K562 (cell line): ENCODE measurements around the gene SPATA2L. TPM values are rescaled to one million over a fixed set of nuclear protein-coding genes. Genes with fewer than 3 reads are reported as not detected.
"Not testable (repeated sequence)": the region's sequence is repeated elsewhere in the genome, so short reads cannot be mapped to it uniquely, and the experiment has no call there.

Source experiments
- ATAC-seq: fragments of 200-7000 bp; cut with Tn5 transposase; 3 replicates; pipeline ENCODE4 v1.9.1; 2020; ENCODE audit warnings: moderate library complexity
- BruUV-seq: library from RNA; stranded (reverse); fragments of 400-500 nt; replicated peaks from 2 replicates; lab custom pipeline; 2021; lab: Mats Ljungman, UMichigan
- CTCF ChIA-PET: fragments of 300-600 bp; formaldehyde crosslinking; extraction: SDS; loops from one replicate; lab custom pipeline; 2021; ENCODE audit warnings: low intra/inter-chr PET ratio; lab: Yijun Ruan, JAX
- POLR2A ChIA-PET: fragments of 300-600, 350-650 bp; sonication (Branson Sonifier 250); formaldehyde crosslinking; extraction: SDS; loops from one replicate; lab custom pipeline; 2021; ENCODE audit warnings: antibody characterized with exemption, inconsistent platforms; lab: Yijun Ruan, JAX
- DNase-seq, 4 experiments: peaks; one replicate each; pipeline versions ENCODE4 v3.0.0 to v3.0.0-alpha.2; 2011 to 2018; ENCODE audit warnings: low spot score in 3 of 4, mixed read lengths in 3 of 4; ENCODE audit errors: extremely low read depth in 1 of 4
- FAIRE-seq: peaks from 2 replicates; lab custom pipeline; 2011; peaks lifted over from hg19 to GRCh38; lab: Jason Lieb, UNC
- H2AFZ ChIP-seq: 2 replicates; pipeline ENCODE4 v1.6.0; 2011; ENCODE audit warnings: low read depth, low read length, control low read depth, inconsistent platforms
- H3K27ac ChIP-seq: fragments of 200-600 bp; 3 replicates; pipeline ENCODE4 v1.8.0; 2011; ENCODE audit warnings: low read depth, mild to moderate bottlenecking, control low read depth, inconsistent platforms, low read length, moderate library complexity, mixed read lengths; ENCODE audit errors: extremely low read depth
- H3K27me3 ChIP-seq, 2 experiments: fragments of 300-600 bp in 1 of 2; 2 replicates in 1 of 2; 3 replicates in 1 of 2; pipeline versions ENCODE4 v1.6.0 to v1.8.0; 2011; ENCODE audit warnings: inconsistent platforms in 2 of 2, low read length in 2 of 2, mild to moderate bottlenecking in 1 of 2, mixed read lengths in 1 of 2, moderate library complexity in 1 of 2; ENCODE audit not compliant: control insufficient read depth in 2 of 2, insufficient read depth in 2 of 2
- H3K36me3 ChIP-seq: fragments of 300-600 bp; 3 replicates; pipeline ENCODE4 v1.8.0; 2011; ENCODE audit warnings: mild to moderate bottlenecking, low read length, inconsistent platforms; ENCODE audit not compliant: control insufficient read depth, insufficient read depth
- H3K4me1 ChIP-seq, 2 experiments: fragments of 200-600 bp in 1 of 2; replicated peaks in 1 of 2; 2 replicates in 1 of 2; 3 replicates in 1 of 2; pipeline versions ENCODE4 v1.5.1 to v1.8.0; 2011; ENCODE audit warnings: inconsistent platforms in 2 of 2, low read length in 2 of 2, mild to moderate bottlenecking in 1 of 2, mixed read lengths in 1 of 2, moderate library complexity in 1 of 2; ENCODE audit not compliant: control insufficient read depth in 2 of 2, insufficient read depth in 2 of 2
- H3K4me2 ChIP-seq: 2 replicates; pipeline ENCODE4 v1.6.1; 2011; ENCODE audit warnings: low read length, control low read depth, inconsistent platforms, mixed read lengths; ENCODE audit not compliant: insufficient read depth
- H3K4me3 ChIP-seq: fragments of 200-600 bp; sonication (generic), shearing (Covaris generic); 2 replicates; pipeline ENCODE4 v1.5.1; 2016; ENCODE audit warnings: control low read depth, inconsistent platforms
- H3K79me2 ChIP-seq: fragments of 200-600 bp; 3 replicates; pipeline ENCODE4 v1.8.0; 2011; ENCODE audit warnings: low read length, inconsistent platforms; ENCODE audit not compliant: control insufficient read depth, insufficient read depth
- H3K9ac ChIP-seq, 2 experiments: 2 replicates each; pipeline versions ENCODE4 v1.6.0 to v1.6.1; 2011; ENCODE audit warnings: low read depth in 2 of 2, low read length in 2 of 2, control low read depth in 1 of 2, inconsistent platforms in 1 of 2, mild to moderate bottlenecking in 1 of 2, mixed read lengths in 1 of 2; ENCODE audit not compliant: insufficient read depth in 1 of 2
- H3K9me1 ChIP-seq: one replicate; pipeline ENCODE4 v1.6.0; 2011; ENCODE audit warnings: inconsistent platforms, mild to moderate bottlenecking, low read length, moderate library complexity; ENCODE audit not compliant: control insufficient read depth, insufficient read depth
- H3K9me3 ChIP-seq: replicated peaks from 2 replicates; pipeline ENCODE4 v1.5.1; 2011; ENCODE audit warnings: low read depth, low read length, inconsistent platforms; ENCODE audit not compliant: control insufficient read depth, insufficient read depth
- H4K20me1 ChIP-seq: replicated peaks from 2 replicates; pipeline ENCODE4 v1.6.1; 2011; ENCODE audit warnings: low read length, inconsistent platforms, mixed read lengths; ENCODE audit not compliant: control insufficient read depth, insufficient read depth
- ASH1L ChIP-seq: fragments of 450-650 bp; IDR thresholded peaks from 2 replicates; pipeline ENCODE4 v1.6.1; 2018; ENCODE audit warnings: borderline replicate concordance, mild to moderate bottlenecking, low read depth; ENCODE audit not compliant: partially characterized antibody
- BCOR ChIP-seq: fragments of 450-650 bp; IDR thresholded peaks from 2 replicates; pipeline ENCODE4 v1.6.1; 2016
- HDGF ChIP-seq: fragments of 450-650 bp; IDR thresholded peaks from 2 replicates; pipeline ENCODE4 v1.6.1; 2016
- HOXB6 ChIP-seq: fragments of 250-450 bp; sonication (Bioruptor Pico); IDR thresholded peaks from 2 replicates; pipeline ENCODE4 v1.5.1; 2022; ENCODE audit warnings: mild to moderate bottlenecking, borderline replicate concordance
- KDM1A ChIP-seq, 2 experiments: fragments of 450-650 bp; IDR thresholded peaks; 2 replicates each; pipeline ENCODE4 v1.6.1; 2016; ENCODE audit warnings: mild to moderate bottlenecking in 2 of 2
- RB1 ChIP-seq: fragments of 450-650 bp; IDR thresholded peaks from 2 replicates; pipeline ENCODE4 v1.6.1; 2017; ENCODE audit warnings: low read depth, mild to moderate bottlenecking
- RBM25 ChIP-seq: fragments of 200-400 bp; formaldehyde crosslinking; IDR thresholded peaks from 2 replicates; pipeline ENCODE4 v1.6.1; 2018; ENCODE audit warnings: low read length, low read depth, moderate library complexity; ENCODE audit not compliant: severe bottlenecking
- SUPT5H ChIP-seq: fragments of 450-650 bp; IDR thresholded peaks from 2 replicates; pipeline ENCODE4 v1.6.1; 2016
- ZNF146 ChIP-seq: IDR thresholded peaks from one replicate; pipeline ENCODE4 v1.6.1; 2018; ENCODE audit warnings: missing compliant biosample characterization; ENCODE audit not compliant: unreplicated experiment
- ZNF384 ChIP-seq: IDR thresholded peaks from 2 replicates; pipeline ENCODE4 v1.6.1; 2012; ENCODE audit warnings: low read depth, low read length, improper control_type of control experiment
- WGBS: fragments of 100-300 bp; shearing (Covaris generic); methylation state at CpG from one replicate; pipeline ENCODE4 v1.1.6; 2016; ENCODE audit warnings: low coverage, mixed read lengths; ENCODE audit not compliant: insufficient coverage; ENCODE audit errors: missing lambda C conversion rate; 5-methylcytosine and 5-hydroxymethylcytosine counted together
- in situ Hi-C: fragments of 300-500 bp; cut with MboI; formaldehyde crosslinking; loops from 4 replicates; pipeline ENCODE4 v1.15.0; 2018; ENCODE audit warnings: inconsistent platforms, mixed read lengths
- intact Hi-C: fragments of 100-400 bp; cut with micrococcal nuclease; formaldehyde crosslinking; loops from 2 replicates; pipeline ENCODE4 v1.14.2; 2022
- polyA plus RNA-seq, 8 experiments: library from polyadenylated mRNA; depleted of rRNA in 4 of 8; stranded (reverse) in 5 of 8; unstranded in 3 of 8; fragments of >200 nt; fragmentation: Nextera tagmentation in 2 of 8; fragmentation: Illumina TruSeq in 1 of 8; extraction: Ambion mirVana in 2 of 8; extraction: Trizol in 1 of 8; gene quantifications; 2 replicates each; pipeline versions ENCODE4 v1.2.1 to v1.2.3, GENCODE V29; 2011 to 2014; ENCODE audit warnings: inconsistent platforms in 1 of 8, missing spikeins in 1 of 8
- total RNA-seq, 7 experiments: library from RNA; depleted of rRNA in 6 of 7; stranded (reverse); fragments of >200 nt in 6 of 7; fragmentation: Illumina TruSeq in 2 of 7; extraction: Trizol in 2 of 7; gene quantifications; 2 replicates each; pipeline versions ENCODE4 v1.2.1 to v1.2.3, GENCODE V29; 2011 to 2021; ENCODE audit warnings: low replicate concordance in 1 of 7
- TF ChIP-seq, protein P1 (sequence below), 2 experiments: fragments of 450-650 bp in 1 of 2; sonication (generic) in 1 of 2; formaldehyde crosslinking in 1 of 2; IDR thresholded peaks in 1 of 2; conservative IDR thresholded peaks in 1 of 2; 2 replicates each; pipeline versions ENCODE4 v1.6.1 to v1.8.1; 2016 to 2023; ENCODE audit warnings: mild to moderate bottlenecking in 2 of 2, moderate library complexity in 2 of 2, inconsistent platforms in 1 of 2, missing genetic modification reagents in 1 of 2
- TF ChIP-seq, protein P2 (sequence below): fragments of 250-450 bp; sonication (Bioruptor Pico); IDR thresholded peaks from 2 replicates; pipeline ENCODE4 v1.4.0; 2020; ENCODE audit warnings: mild to moderate bottlenecking

The SPATA2L gene
- total and polyA plus RNA-seq, 9 of the 15 experiments (the other 6 are each of a cell fraction or from before 2014, with no cell fraction given) = 0.13 to 19.2 (median 4.8) TPM; not detected in 1

DNA sequence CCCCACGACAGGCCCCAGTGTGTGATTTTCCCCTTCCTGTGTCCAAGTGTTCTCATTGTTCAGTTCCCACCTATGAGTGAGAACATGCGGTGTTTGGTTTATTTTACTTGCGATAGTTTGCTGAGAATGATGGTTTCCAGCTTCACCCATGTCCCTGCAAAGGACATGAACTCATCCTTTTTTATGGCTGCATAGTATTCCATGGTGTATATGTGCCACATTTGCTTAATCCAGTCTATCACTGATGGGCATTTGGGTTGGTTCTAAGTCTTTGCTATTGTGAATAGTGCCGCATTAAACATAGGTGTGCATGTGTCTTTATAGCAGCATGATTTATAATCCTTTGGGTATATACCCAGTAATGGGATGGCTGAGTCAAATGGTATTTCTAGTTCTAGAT lies 29.9 kb downstream of the SPATA2L start:
- POLR2A ChIA-PET, in situ Hi-C loops: not testable (repeated sequence)
- 74% methylated on average over 3 of the region's 4 CpGs for WGBS

GRCh38 chr16:89670496-89671431 lies 30.7 kb downstream of the SPATA2L start:
- H3K79me2 ChIP-seq = no peaks in the 10 kb centered on the region
- peak overlapping the region; percentile 26; the same call in 1 of the 3 replicates for H3K27ac ChIP-seq
- intact Hi-C loops (no loop called here), in situ Hi-C loops (no loop called here)
- no peaks in the 10 kb centered on the region for H3K9me1 ChIP-seq
- ATAC-seq (peak; percentile 18; the same call in 2 of the 3 replicates), FAIRE-seq (no peak), DNase-seq (no peak)
- H3K4me1 ChIP-seq = peaks cover 0 to 23% of the 10 kb centered on the region in 2 experiments; a peak in 3 of 5 replicates
- H4K20me1 ChIP-seq = no peaks in the 10 kb centered on the region
- no peak overlapping the region for H2AFZ ChIP-seq
- 54% methylated on average over 10 of the region's 10 CpGs for WGBS
- no peak overlapping the region for H3K4me3 ChIP-seq
- H3K4me2 ChIP-seq = no peak overlapping the region
- ChIA-PET POLR2A (no interaction called here), CTCF (no interaction called here)
- BruUV-seq = no TSS peak
- no peaks in the 10 kb centered on the region for H3K27me3 ChIP-seq
- no peaks in the 10 kb centered on the region for H3K36me3 ChIP-seq
- H3K9me3 ChIP-seq = no peaks in the 10 kb centered on the region
- H3K9ac ChIP-seq = 0 out of 4 replicates have a peak overlapping the region, but pooled peaks of 1 of the 2 experiments have one; percentile 6
- TF ChIP-seq SUPT5H (no peak), RB1 (no peak), HDGF (no peak), HOXB6 (CRISPR knock-in tag) (no peak), ASH1L (no peak), ZNF384 (peak; percentile 48; the same call in 1 of the 2 replicates)
- TF ChIP-seq, protein P1, sequence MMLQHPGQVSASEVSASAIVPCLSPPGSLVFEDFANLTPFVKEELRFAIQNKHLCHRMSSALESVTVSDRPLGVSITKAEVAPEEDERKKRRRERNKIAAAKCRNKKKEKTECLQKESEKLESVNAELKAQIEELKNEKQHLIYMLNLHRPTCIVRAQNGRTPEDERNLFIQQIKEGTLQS (IDR thresholded peaks at IDR 0.05) = peak; percentile 26; the same call in 1 of the 2 replicates
- TF ChIP-seq, protein P1 (CRISPR knock-in tag; conservative IDR thresholded peaks at IDR 0.05) = no peak
- TF ChIP-seq, protein P2, sequence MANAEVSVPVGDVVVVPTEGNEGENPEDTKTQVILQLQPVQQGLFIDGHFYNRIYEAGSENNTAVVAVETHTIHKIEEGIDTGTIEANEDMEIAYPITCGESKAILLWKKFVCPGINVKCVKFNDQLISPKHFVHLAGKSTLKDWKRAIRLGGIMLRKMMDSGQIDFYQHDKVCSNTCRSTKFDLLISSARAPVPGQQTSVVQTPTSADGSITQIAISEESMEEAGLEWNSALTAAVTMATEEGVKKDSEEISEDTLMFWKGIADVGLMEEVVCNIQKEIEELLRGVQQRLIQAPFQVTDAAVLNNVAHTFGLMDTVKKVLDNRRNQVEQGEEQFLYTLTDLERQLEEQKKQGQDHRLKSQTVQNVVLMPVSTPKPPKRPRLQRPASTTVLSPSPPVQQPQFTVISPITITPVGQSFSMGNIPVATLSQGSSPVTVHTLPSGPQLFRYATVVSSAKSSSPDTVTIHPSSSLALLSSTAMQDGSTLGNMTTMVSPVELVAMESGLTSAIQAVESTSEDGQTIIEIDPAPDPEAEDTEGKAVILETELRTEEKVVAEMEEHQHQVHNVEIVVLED (CRISPR knock-in tag) = no peak

More for the DNA sequence above, 29.9 kb downstream of the SPATA2L start:
- H2AFZ ChIP-seq, DNase-seq, H3K9ac ChIP-seq, H3K9me1 ChIP-seq, FAIRE-seq, BruUV-seq, H3K36me3 ChIP-seq, CTCF ChIA-PET, H3K4me3 ChIP-seq, H4K20me1 ChIP-seq, H3K27me3 ChIP-seq, H3K79me2 ChIP-seq, ATAC-seq, H3K4me2 ChIP-seq, intact Hi-C loops, H3K27ac ChIP-seq, H3K9me3 ChIP-seq: not testable (repeated sequence)
- 0 out of 2 replicates have a peak, but pooled peaks have one; percentile 22 for TF ChIP-seq BCOR
- 0 out of 4 replicates have a peak, but pooled peaks of 1 of the 2 experiments have one; percentile 12 for TF ChIP-seq KDM1A (IDR thresholded peaks at IDR 0.05)
- peak; percentile 83 for TF ChIP-seq ZNF146
- peak; percentile 28 for TF ChIP-seq RBM25
- peaks cover 0 to 23% of the 10 kb centered on the region in 2 experiments; a peak in 3 of 5 replicates for H3K4me1 ChIP-seq
